ENCODE results near the gene MAMDC2. TPM values are rescaled to one million over a fixed set of nuclear protein-coding genes. Genes with fewer than 3 reads are reported as not detected.

Gene MAMDC2, protein sequence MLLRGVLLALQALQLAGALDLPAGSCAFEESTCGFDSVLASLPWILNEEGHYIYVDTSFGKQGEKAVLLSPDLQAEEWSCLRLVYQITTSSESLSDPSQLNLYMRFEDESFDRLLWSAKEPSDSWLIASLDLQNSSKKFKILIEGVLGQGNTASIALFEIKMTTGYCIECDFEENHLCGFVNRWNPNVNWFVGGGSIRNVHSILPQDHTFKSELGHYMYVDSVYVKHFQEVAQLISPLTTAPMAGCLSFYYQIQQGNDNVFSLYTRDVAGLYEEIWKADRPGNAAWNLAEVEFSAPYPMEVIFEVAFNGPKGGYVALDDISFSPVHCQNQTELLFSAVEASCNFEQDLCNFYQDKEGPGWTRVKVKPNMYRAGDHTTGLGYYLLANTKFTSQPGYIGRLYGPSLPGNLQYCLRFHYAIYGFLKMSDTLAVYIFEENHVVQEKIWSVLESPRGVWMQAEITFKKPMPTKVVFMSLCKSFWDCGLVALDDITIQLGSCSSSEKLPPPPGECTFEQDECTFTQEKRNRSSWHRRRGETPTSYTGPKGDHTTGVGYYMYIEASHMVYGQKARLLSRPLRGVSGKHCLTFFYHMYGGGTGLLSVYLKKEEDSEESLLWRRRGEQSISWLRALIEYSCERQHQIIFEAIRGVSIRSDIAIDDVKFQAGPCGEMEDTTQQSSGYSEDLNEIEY
- 0.10 TPM for total RNA-seq (ENCODE audit: unreplicated experiment)
- long read RNA-seq: 0 reads

DNA sequence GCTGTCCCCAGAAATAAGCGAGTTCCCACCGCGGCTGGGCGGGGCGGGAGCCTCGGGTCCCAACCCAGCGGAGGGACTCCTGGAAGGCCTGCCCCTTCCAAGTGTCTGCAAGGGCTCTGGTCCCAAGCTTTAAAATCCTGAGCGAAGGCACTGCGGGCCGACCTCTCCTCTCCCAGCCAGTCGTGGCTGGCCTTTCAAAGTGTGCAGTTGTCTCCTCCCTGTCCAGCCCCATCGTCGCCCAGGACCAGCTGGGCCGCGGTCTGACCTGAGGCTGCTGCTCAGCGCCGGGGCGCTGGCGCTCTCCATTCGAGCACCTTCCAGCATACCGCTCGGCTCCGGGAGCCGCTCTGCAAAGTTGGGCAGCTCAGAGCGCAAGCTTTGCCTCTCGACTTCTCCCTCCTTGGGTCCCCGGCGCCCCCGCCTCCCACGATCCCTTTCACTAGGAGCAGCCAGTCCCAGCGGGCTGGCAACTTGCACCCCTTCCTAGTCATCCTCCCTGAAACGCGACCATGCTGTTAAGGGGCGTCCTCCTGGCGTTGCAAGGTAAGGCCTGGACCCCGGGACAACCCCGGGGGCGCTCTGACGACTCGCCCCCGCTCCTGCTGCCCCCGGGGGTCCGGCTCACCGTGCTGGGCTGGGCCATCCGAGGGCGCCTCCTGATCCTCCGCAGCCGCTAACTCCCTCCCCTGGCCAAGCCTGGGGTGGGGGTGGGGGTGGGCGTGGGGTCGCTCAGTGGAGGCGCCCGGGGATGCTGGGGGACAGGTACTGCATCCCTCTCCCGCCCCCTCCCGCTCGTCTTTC, at the start of gene MAMDC2:
TSS of gene MAMDC2 (plus strand) at position 160 of the 801 bp plus-strand sequence. CDS start at position 510, 350 bp downstream.
- TF ChIP-seq, protein P1, sequence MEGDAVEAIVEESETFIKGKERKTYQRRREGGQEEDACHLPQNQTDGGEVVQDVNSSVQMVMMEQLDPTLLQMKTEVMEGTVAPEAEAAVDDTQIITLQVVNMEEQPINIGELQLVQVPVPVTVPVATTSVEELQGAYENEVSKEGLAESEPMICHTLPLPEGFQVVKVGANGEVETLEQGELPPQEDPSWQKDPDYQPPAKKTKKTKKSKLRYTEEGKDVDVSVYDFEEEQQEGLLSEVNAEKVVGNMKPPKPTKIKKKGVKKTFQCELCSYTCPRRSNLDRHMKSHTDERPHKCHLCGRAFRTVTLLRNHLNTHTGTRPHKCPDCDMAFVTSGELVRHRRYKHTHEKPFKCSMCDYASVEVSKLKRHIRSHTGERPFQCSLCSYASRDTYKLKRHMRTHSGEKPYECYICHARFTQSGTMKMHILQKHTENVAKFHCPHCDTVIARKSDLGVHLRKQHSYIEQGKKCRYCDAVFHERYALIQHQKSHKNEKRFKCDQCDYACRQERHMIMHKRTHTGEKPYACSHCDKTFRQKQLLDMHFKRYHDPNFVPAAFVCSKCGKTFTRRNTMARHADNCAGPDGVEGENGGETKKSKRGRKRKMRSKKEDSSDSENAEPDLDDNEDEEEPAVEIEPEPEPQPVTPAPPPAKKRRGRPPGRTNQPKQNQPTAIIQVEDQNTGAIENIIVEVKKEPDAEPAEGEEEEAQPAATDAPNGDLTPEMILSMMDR (IDR thresholded peaks at IDR 0.05; ENCODE audit: unreplicated experiment): no peak
- Mint-ChIP-seq H3K27me3 (ENCODE audit: unreplicated experiment) (peaks cover 14% of the 10 kb centered on the region), H3K36me3 (ENCODE audit: low read depth, unreplicated experiment) (no peaks in the 10 kb centered on the region), H3K9me3 (ENCODE audit: unreplicated experiment) (no peaks in the 10 kb centered on the region), H3K4me1 (ENCODE audit: unreplicated experiment) (peaks cover 15% of the 10 kb centered on the region), H3K4me3 (ENCODE audit: unreplicated experiment) (peak within 1 kb of the TSS; percentile 87), H3K27ac (ENCODE audit: unreplicated experiment) (no peak within 1 kb of the TSS)
- peak; percentile 49 for DNase-seq (ENCODE audit: low spot score)

DNA sequence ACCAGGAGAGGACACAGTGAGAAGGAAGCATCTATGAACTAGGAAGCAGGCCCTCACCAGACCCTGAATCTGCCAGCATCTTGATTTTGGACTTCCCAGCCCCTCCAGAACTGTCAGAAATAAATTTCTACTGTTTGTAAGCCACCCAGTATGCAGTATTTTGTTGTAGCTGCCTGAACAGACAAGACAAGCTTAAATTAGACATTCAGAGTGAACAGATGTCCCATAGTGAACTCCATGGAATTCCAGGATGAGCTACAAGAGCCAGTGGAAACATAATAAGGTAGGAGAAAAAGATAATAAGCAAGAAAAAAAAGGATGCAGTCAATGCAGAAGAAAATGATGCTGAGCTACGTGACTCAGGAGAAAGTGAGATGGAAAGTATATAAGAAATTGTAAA, 47.8 kb upstream of the MAMDC2 start:
- H3K36me3 Mint-ChIP-seq (ENCODE audit: low read depth, unreplicated experiment): no peaks in the 10 kb centered on the region
- no peak overlapping the region for H3K27ac Mint-ChIP-seq (ENCODE audit: unreplicated experiment)
- TF ChIP-seq, protein P1 (IDR thresholded peaks at IDR 0.05; ENCODE audit: unreplicated experiment): no peak
- H3K9me3 Mint-ChIP-seq (ENCODE audit: unreplicated experiment): no peaks in the 10 kb centered on the region
- no peaks in the 10 kb centered on the region for H3K4me1 Mint-ChIP-seq (ENCODE audit: unreplicated experiment)
- no peaks in the 10 kb centered on the region for H3K27me3 Mint-ChIP-seq (ENCODE audit: unreplicated experiment)
- no peak for DNase-seq (ENCODE audit: low spot score)
- H3K4me3 Mint-ChIP-seq (ENCODE audit: unreplicated experiment): no peak overlapping the region

DNA sequence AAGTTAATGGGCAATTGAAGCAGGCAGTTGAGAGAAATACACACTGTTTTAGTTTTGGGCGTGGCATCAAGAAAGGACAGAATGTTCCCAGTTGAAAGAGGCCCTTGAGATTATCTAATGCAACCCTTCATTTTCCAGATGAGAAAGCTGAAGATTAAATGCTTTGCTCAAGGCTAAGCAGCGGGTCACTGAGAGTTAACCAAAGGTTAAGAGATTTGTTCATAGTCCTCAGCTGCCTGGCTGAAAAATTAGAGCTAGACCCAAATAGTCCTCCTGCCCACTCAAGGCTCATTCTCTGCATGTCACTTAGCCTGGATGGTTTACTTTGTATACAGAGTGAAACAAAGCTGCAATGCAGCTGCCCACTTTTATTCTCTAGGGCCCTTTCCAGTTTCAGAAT, 46.7 kb upstream of the MAMDC2 start:
- TF ChIP-seq, protein P1 (IDR thresholded peaks at IDR 0.05; ENCODE audit: unreplicated experiment): no peak
- no peaks in the 10 kb centered on the region for H3K9me3 Mint-ChIP-seq (ENCODE audit: unreplicated experiment)
- H3K27ac Mint-ChIP-seq (ENCODE audit: unreplicated experiment): no peak overlapping the region
- no peaks in the 10 kb centered on the region for H3K4me1 Mint-ChIP-seq (ENCODE audit: unreplicated experiment)
- no peak overlapping the region for H3K4me3 Mint-ChIP-seq (ENCODE audit: unreplicated experiment)
- no peaks in the 10 kb centered on the region for H3K36me3 Mint-ChIP-seq (ENCODE audit: low read depth, unreplicated experiment)
- H3K27me3 Mint-ChIP-seq (ENCODE audit: unreplicated experiment): peaks cover 2% of the 10 kb centered on the region
- no peak for DNase-seq (ENCODE audit: low spot score)

DNA sequence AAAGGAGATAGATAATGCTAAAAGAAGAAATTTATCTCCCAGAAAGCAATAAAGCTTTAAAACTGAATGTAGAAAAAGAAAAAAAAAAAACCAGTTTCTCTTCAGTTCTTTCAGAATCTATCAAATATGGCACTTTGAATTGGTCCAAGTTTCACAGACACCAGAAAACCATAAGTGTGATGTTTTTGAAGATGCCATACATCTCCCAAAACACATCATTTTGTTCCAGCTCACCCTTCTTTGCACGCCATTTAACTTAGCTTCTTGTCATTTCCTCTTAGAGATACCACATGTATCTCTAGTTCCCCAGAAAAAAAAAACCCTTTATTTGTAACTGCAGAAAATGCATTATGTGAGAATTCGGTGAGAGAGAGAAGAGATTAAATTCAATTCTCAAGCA, 46.1 kb upstream of the MAMDC2 start:
- TF ChIP-seq, protein P1 (IDR thresholded peaks at IDR 0.05; ENCODE audit: unreplicated experiment): no peak
- peaks cover 2% of the 10 kb centered on the region for H3K27me3 Mint-ChIP-seq (ENCODE audit: unreplicated experiment)
- DNase-seq (ENCODE audit: low spot score): no peak
- no peak overlapping the region for H3K27ac Mint-ChIP-seq (ENCODE audit: unreplicated experiment)
- no peaks in the 10 kb centered on the region for H3K4me1 Mint-ChIP-seq (ENCODE audit: unreplicated experiment)
- H3K4me3 Mint-ChIP-seq (ENCODE audit: unreplicated experiment): no peak overlapping the region
- H3K9me3 Mint-ChIP-seq (ENCODE audit: unreplicated experiment): no peaks in the 10 kb centered on the region
- H3K36me3 Mint-ChIP-seq (ENCODE audit: low read depth, unreplicated experiment): no peaks in the 10 kb centered on the region

Data from endothelial cell (in vitro differentiated cells).